RWPE1 (cell line): ENCODE data around the gene APOBEC3H.
"Not testable (repeated sequence)": the region's sequence is repeated elsewhere in the genome, so short reads cannot be mapped to it uniquely, and the experiment has no call there.

Source experiments
- CTCF ChIA-PET: fragments of 350-600 bp; sonication (Branson Sonifier 250); formaldehyde crosslinking; extraction: SDS; loops from one replicate; lab custom pipeline; 2021; lab: Yijun Ruan, JAX
- POLR2A ChIA-PET: fragments of 400-600 bp; formaldehyde crosslinking; extraction: SDS; loops from one replicate; lab custom pipeline; 2020; ENCODE audit warnings: antibody characterized with exemption; ENCODE audit not compliant: low non-redundant PET; lab: Yijun Ruan, JAX
- DNase-seq: peaks from one replicate; pipeline ENCODE4 v3.0.0; 2012; ENCODE audit warnings: low spot score
- H3K27ac ChIP-seq: fragments of 450-650 bp; 2 replicates; pipeline ENCODE4 v1.5.1; 2017
- TF ChIP-seq, protein P1 (sequence below): fragments of 450-650 bp; conservative IDR thresholded peaks from 2 replicates; pipeline ENCODE4 v1.5.1; 2017; ENCODE audit warnings: low read depth, mild to moderate bottlenecking

The APOBEC3H gene

DNA sequence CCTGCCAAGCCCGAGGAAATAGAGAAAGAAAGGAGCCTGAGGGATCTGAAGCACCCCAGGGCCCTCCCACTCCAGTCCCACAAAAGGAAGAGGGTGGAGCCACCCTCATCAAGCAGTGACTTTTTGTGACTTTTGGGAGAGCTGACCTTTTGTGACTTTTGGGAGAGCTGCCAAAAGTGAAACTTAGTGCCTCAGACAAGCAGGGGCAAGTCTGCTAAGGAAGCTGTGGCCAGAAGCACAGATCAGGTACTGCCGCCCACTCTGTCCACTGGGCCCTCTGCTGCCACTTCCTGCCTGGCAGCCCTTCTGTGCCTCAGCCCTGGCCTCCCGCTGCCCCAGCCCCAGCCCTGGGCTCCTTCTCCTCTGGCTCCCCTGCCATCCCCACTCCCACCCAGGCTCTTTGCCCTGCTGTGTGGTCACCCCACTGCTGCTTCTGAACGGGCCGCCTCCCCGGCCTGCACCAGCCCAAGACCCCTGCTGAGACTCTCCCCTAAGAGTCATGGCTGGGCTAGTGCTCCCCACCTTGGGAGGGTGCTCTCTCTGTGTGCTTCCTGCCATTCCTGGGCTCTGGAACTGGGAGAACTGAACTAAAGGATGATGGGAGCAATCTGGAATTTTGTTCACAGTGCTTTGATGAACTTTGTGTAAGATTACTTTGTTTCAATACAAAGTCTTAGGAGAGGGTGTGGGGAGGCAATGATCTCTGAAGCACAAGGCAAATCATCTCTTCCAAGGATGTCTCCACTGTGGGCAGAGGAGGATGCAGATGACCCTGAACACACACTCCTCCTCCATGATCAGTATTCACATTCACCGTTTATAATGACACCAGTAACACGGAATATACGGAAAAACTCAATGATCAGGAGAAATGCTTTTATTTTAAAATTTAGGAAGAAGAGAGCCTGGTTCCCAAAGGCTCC is at the start of gene APOBEC3H:
APOBEC3H (plus strand) TSS at position 147 of the 923 bp plus-strand sequence. CDS start 3,035 bp downstream, outside the sequence.
- POLR2A ChIA-PET, result no interaction called here
- H3K27ac ChIP-seq, result peak within 1 kb of the TSS; percentile 83
- peak; percentile 45 for DNase-seq

DNA sequence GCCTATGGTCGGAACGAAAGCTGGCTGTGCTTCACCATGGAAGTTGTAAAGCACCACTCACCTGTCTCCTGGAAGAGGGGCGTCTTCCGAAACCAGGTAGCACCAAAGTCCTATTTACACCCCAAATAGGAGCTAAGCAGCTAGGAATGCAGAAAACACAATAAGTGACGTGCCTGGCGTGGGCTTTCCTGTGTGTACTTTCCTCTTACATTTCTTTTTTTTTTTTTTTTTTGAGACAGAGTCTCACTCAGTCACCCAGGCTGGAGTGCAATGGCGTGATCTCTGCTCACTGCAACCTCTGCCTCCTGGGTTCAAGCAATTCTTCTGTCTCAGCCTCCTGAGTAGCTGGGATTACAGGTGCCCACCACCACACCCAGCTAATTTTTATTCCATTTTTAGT is 47.6 kb upstream of the APOBEC3H start:
- H3K27ac ChIP-seq, DNase-seq, POLR2A ChIA-PET: not testable (repeated sequence)
- CTCF ChIA-PET, result interaction anchor here (0.6 kb wide), 1 partner anchor 82 kb away, joined by 4 read pairs; no protein-coding TSS in a partner anchor

More for the DNA sequence above, at the start of gene APOBEC3H:
- CTCF ChIA-PET, result interaction anchor here (0.5 to 0.7 kb wide), 2 partner anchors 9 to 900 kb away, joined by 5 to 8 read pairs; no protein-coding TSS in a partner anchor
- TF ChIP-seq, protein P1, sequence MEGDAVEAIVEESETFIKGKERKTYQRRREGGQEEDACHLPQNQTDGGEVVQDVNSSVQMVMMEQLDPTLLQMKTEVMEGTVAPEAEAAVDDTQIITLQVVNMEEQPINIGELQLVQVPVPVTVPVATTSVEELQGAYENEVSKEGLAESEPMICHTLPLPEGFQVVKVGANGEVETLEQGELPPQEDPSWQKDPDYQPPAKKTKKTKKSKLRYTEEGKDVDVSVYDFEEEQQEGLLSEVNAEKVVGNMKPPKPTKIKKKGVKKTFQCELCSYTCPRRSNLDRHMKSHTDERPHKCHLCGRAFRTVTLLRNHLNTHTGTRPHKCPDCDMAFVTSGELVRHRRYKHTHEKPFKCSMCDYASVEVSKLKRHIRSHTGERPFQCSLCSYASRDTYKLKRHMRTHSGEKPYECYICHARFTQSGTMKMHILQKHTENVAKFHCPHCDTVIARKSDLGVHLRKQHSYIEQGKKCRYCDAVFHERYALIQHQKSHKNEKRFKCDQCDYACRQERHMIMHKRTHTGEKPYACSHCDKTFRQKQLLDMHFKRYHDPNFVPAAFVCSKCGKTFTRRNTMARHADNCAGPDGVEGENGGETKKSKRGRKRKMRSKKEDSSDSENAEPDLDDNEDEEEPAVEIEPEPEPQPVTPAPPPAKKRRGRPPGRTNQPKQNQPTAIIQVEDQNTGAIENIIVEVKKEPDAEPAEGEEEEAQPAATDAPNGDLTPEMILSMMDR, result no peak

DNA sequence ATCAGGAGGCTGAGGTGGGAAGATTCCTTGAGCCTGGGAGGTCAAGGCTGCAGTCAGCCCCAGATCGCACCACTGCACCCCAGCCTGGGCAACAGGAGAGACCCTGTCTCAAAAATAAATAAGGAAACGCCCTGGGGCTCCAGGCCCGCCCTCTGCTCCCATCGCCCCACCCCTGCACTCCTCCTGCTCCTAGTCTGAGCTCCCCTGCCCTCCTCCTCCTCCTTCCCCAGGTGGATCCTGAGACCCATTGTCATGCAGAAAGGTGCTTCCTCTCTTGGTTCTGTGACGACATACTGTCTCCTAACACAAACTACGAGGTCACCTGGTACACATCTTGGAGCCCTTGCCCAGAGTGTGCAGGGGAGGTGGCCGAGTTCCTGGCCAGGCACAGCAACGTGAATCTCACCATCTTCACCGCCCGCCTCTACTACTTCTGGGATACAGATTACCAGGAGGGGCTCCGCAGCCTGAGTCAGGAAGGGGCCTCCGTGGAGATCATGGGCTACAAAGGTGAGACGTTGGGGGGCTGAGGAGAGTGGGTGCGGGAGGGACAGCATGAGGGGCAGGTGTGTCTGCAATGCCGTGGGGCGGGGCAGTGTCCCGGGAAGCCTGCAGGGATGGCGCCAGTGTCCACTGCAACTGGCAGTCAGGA is 45.1 kb upstream of the APOBEC3H start:
- CTCF ChIA-PET, result interaction anchor here (0.6 kb wide), 1 partner anchor 38 kb away, joined by 4 read pairs; no protein-coding TSS in a partner anchor
- POLR2A ChIA-PET, result not testable (repeated sequence)

DNA sequence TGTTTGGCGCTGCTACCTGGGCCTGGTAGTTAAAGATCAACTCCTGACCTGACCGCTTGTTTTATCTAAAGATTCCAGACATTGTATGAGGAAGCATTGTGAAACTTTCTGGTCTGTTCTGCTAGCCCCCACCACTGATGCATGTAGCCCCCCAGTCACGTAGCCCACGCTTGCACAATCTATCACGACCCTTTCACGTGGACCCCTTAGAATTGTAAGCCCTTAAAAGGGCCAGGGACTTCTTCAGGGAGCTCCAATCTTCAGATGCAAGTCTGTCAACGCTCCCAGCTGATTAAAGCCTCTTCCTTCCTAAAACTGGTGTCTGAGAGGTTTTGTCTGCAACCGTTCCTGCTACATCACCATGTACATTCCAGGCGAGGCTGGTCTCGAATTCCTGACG is 41.4 kb upstream of the APOBEC3H start:
- no peak overlapping the region for H3K27ac ChIP-seq
- TF ChIP-seq, protein P1, result no peak
- ChIA-PET POLR2A (no interaction called here), CTCF (no interaction called here)
- DNase-seq, result no peak

More for the DNA sequence above, 45.1 kb upstream of the APOBEC3H start:
- H3K27ac ChIP-seq, DNase-seq: not testable (repeated sequence)

DNA sequence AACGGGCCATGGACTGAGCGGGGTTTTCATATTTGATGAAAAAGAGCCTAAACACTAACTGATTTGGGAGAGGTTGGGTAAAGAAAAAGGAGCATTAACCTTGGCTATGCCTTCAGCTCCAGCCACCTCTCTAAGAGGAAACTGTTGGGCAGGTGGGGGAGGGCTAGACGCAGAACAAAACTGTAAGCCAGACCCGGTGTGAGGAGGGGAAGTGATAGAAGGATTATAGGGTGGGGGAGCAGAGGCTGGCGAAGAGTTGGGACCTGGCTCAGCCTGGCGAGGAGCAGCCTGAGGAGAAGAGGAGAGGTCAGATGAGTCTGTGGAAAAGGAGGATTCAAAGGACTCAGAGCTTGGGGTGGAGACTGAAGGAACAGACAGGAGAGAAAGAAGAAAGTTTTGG is 35.8 kb upstream of the APOBEC3H start:
- CTCF ChIA-PET, result interaction anchor here (0.6 kb wide), 1 partner anchor 250 kb away, joined by 3 read pairs; no protein-coding TSS in a partner anchor
- DNase-seq, H3K27ac ChIP-seq, POLR2A ChIA-PET: not testable (repeated sequence)

DNA sequence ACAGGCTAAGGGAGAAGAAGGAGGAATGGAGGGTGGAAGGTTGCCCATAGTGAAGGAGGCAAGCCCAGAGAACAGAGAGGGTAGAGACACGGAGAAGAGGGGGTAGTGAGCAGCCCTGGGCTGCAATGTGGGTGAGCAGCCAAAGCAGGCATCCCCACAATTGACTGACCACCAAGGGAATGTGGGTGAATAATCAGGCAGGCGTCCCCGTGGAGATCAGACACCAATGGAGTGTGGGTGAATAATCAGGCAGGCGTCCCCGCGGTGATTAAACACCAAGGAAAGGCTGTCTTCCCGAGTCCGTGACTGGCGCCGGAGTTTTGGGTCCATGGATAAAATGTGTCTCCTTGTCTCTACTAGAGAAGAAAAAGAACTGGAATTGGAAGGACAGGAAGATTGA is 35.1 kb upstream of the APOBEC3H start:
- H3K27ac ChIP-seq, DNase-seq, CTCF ChIA-PET, POLR2A ChIA-PET: not testable (repeated sequence)

DNA sequence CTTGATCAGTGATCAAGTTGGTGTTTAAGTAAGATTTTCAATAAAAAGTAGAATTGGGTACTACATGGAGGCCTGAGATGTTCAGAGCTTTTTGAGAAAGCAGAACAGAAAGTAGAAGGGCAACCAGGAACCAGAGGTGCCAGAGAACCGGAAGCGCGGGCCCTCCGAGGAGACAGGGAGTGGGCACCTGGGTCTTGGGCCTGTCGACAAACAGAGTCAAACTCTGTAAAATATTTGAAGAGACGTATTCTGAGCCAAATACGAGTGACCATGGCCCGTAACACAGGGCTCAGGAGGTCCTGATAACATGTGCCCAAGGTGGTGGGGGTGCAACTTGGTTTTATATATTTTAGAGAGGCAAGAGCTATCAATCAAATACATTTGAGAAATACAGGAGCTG is 33.1 kb upstream of the APOBEC3H start:
- POLR2A ChIA-PET, DNase-seq, H3K27ac ChIP-seq: not testable (repeated sequence)
- CTCF ChIA-PET, result interaction anchor here (0.6 kb wide), 1 partner anchor 1130 kb away, joined by 3 read pairs; no protein-coding TSS in a partner anchor

DNA sequence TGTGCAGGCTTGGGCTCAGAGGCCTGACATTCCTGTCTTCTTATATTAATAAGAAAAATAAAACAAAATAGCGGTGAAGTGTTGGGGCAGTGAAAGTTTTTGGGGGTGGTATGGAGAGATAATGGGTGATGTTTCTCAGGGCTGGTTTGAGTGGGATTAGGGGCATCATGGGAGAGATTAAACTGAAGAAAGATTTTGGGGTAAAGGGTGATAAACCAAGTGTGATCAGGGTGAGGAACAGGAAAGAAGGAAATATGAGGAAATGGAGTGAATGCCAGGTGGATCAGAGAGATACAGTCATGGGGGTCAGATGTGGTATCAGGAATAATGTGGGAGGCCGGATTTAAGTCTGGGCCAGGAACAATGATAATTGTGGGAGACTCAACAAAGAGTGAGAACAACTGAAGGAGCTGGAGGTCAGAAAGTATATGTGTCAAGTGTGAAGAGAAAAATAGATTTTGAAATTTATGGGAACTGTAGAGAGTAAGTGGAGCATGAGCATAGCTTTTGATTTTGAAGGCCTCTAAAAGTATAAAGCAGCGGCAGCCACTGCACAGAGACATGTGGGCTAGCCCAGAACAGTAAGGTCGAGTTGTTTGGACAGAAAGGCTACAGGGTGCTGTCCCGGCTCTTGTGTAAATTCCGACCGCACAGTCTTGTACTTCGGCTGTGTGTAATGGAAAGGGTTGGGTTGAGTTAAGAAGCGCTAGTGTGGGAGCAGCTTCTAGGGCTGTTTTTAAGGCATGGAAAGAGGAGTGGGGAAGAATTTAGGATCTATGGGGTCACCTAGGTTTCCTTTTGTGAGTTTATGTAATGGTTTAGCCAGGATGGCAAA is 30.4 kb upstream of the APOBEC3H start:
- POLR2A ChIA-PET, H3K27ac ChIP-seq, DNase-seq: not testable (repeated sequence)
- CTCF ChIA-PET, result interaction anchor here (0.6 kb wide), 1 partner anchor 74 kb away, joined by 5 read pairs; no protein-coding TSS in a partner anchor
